Left lung (tissue), 10 donors: ENCODE data around the gene EZR. TPM values are rescaled to one million over a fixed set of nuclear protein-coding genes. Genes with fewer than 3 reads are reported as not detected.
A peak's percentile ranks its signal among the peaks of the same experiment; 100 is the strongest.

Source experiments
- ATAC-seq: fragments of 200-7000 bp; cut with Tn5 transposase; one replicate; pipeline ENCODE4 v1.9.1; 2020; ENCODE audit warnings: moderate library complexity
- DNase-seq, 4 donors: peaks; one replicate each; pipeline ENCODE4 v3.0.0-alpha.2; 2013 to 2020
- H3K27ac ChIP-seq, 2 donors: fragments of 200-600 bp; sonication (generic) in 1 of 2; one replicate each; pipeline versions ENCODE4 v1.5.0 to v1.8.0; 2020 to 2021
- H3K27me3 ChIP-seq, 2 donors: fragments of 200-600 bp; sonication (generic) in 1 of 2; one replicate each; pipeline versions ENCODE4 v1.5.0 to v1.8.0; 2020 to 2021
- H3K36me3 ChIP-seq, 2 donors: fragments of 200-600 bp; sonication (generic) in 1 of 2; one replicate each; pipeline versions ENCODE4 v1.5.0 to v1.8.0; 2020 to 2021
- H3K4me1 ChIP-seq, 2 donors: fragments of 200-600 bp; one replicate each; pipeline ENCODE4 v1.8.0; 2021
- H3K4me3 ChIP-seq, 2 donors: fragments of 200-600 bp; sonication (generic) in 1 of 2; one replicate each; pipeline versions ENCODE4 v1.5.0 to v1.8.0; 2020 to 2021; ENCODE audit warnings: mild to moderate bottlenecking in 1 of 2
- H3K9me3 ChIP-seq, 2 donors: fragments of 200-600 bp; sonication (generic) in 1 of 2; one replicate each; pipeline versions ENCODE4 v1.5.0 to v1.8.0; 2020 to 2021
- intact Hi-C, 2 donors: fragments of 100-400 bp; cut with DNase I; formaldehyde crosslinking; loops; one replicate each; pipeline versions ENCODE4 v1.11.2 to v1.14.2; 2022
- polyA plus RNA-seq, 6 donors: library from polyadenylated mRNA; unstranded; fragments of 120-200 nt; gene quantifications; one replicate each; pipeline ENCODE4 v1.2.1, GENCODE V29; 2013; ENCODE audit not compliant: insufficient read length in 6 of 6
- total RNA-seq, 2 donors: library from RNA; stranded (reverse); fragmentation: NEBNext Ultra II Directional; extraction: Animal tissue kit (Norgen Biotek cat#: 25700); gene quantifications; one replicate each; pipeline ENCODE4 v1.2.1, GENCODE V29; 2021
- TF ChIP-seq, protein P1 (sequence below), 2 donors: fragments of 200-600 bp; sonication (generic) in 1 of 2; IDR thresholded peaks; one replicate each; pipeline versions ENCODE4 v1.5.0 to v1.8.0; 2021; ENCODE audit warnings: antibody characterized with exemption in 2 of 2
- donor health status: DM: no; HTN: yes; CAD: no.
- donor health status: DM: no; HTN: no; CAD: no.

EZR gene
- total and polyA plus RNA-seq, 8 donors: 140 to 328 (median 161) TPM

- H3K9me3 ChIP-seq: no peaks in the 10 kb centered on the region
- no peak overlapping the region for H3K4me3 ChIP-seq
- H3K27me3 ChIP-seq: no peaks in the 10 kb centered on the region
- TF ChIP-seq, protein P1, sequence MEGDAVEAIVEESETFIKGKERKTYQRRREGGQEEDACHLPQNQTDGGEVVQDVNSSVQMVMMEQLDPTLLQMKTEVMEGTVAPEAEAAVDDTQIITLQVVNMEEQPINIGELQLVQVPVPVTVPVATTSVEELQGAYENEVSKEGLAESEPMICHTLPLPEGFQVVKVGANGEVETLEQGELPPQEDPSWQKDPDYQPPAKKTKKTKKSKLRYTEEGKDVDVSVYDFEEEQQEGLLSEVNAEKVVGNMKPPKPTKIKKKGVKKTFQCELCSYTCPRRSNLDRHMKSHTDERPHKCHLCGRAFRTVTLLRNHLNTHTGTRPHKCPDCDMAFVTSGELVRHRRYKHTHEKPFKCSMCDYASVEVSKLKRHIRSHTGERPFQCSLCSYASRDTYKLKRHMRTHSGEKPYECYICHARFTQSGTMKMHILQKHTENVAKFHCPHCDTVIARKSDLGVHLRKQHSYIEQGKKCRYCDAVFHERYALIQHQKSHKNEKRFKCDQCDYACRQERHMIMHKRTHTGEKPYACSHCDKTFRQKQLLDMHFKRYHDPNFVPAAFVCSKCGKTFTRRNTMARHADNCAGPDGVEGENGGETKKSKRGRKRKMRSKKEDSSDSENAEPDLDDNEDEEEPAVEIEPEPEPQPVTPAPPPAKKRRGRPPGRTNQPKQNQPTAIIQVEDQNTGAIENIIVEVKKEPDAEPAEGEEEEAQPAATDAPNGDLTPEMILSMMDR (IDR thresholded peaks at IDR 0.05): no peak
- no peak overlapping the region for H3K27ac ChIP-seq
- peaks cover 0 to 99% of the 10 kb centered on the region in 2 donors for H3K36me3 ChIP-seq
- DNase-seq (no peak), ATAC-seq (no peak)
- intact Hi-C loops: no loop called here
- peaks cover 0 to 10% of the 10 kb centered on the region in 2 donors for H3K4me1 ChIP-seq
Measured at GRCh38 chr6:158774717-158775449, 44.3 kb downstream of the EZR start.

- TF ChIP-seq, protein P1 (IDR thresholded peaks at IDR 0.05): no peak
- intact Hi-C loops: no loop called here
Measured at GRCh38 chr6:158773581-158774449, 45.4 kb downstream of the EZR start.

DNA sequence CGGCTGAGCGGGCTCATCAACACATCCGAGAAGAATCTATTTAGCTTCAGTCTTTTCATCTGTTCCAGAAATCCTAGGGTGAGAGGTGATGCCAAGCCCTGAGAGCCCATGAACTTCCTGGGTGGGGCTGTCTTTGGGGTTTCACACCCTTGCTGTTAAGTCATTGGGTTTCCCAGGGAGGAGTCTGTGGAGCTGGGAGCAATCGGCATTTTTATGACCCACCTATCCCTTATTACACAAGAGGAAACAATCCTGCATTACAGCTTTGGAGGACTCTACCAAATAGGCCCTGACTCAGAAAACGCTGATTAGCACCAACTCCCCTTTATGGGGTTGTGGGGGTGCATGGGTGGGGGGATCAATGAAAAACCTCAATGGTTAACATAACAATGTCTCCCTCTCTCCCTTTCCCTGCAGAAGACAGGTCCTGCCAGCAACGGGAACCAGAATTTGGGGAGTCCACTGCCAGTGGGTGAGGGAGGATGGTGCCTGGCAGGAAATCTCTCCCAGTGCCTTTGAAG, 46.3 kb downstream of the EZR start:
- H3K9me3 ChIP-seq: no peaks in the 10 kb centered on the region
- peaks cover 0 to 10% of the 10 kb centered on the region in 2 donors for H3K4me1 ChIP-seq
- no peak for DNase-seq
- intact Hi-C loops: no loop called here
- H3K27ac ChIP-seq: no peak overlapping the region
- ATAC-seq: peak; percentile 13
- TF ChIP-seq, protein P1 (IDR thresholded peaks at IDR 0.05): no peak
- H3K4me3 ChIP-seq: no peak overlapping the region
- peaks cover 3 to 100% of the 10 kb centered on the region in 2 donors for H3K36me3 ChIP-seq
- no peaks in the 10 kb centered on the region for H3K27me3 ChIP-seq

More at GRCh38 chr6:158773581-158774449, 45.4 kb downstream of the EZR start:
- Histone ChIP-seq H3K4me3 (no peak overlapping the region), H3K27me3 (no peaks in the 10 kb centered on the region), H3K27ac (no peak overlapping the region), H3K9me3 (no peaks in the 10 kb centered on the region), H3K4me1 (peaks cover 0 to 10% of the 10 kb centered on the region in 2 donors), H3K36me3 (peaks cover 3 to 100% of the 10 kb centered on the region in 2 donors)
- ATAC-seq (no peak), DNase-seq (no peak)

DNA sequence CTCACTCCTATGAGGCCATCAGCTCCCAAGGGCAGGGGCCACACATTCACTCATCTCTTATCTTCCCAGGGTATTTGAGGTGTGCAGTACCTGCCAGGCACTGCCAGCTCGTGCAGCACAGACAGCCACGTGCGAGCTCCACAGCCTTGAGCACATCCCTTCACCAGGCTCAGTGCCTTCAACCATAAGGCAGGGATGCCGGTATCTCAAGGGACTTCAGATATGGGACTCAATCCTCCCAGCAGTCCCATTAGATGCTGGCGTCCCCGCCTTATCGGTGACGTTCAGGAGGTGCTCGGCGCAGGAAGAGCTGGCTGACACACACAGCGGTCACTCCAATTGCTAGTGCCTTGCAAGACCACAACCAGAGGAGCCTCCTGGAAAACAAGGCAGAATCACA, 47.0 kb downstream of the EZR start:
- DNase-seq (no peak), ATAC-seq (no peak)
- H3K4me1 ChIP-seq: peaks cover 0 to 10% of the 10 kb centered on the region in 2 donors
- H3K4me3 ChIP-seq: no peak overlapping the region
- H3K9me3 ChIP-seq: no peaks in the 10 kb centered on the region
- H3K27me3 ChIP-seq: no peaks in the 10 kb centered on the region
- no peak overlapping the region for H3K27ac ChIP-seq
- H3K36me3 ChIP-seq: peaks cover 3 to 100% of the 10 kb centered on the region in 2 donors
- intact Hi-C loops: no loop called here
- TF ChIP-seq, protein P1 (IDR thresholded peaks at IDR 0.05): no peak
